Colon (tissue), 2 donors: ENCODE measurements around the gene DMTF1.
"Not testable (repeated sequence)": the region's sequence is repeated elsewhere in the genome, so short reads cannot be mapped to it uniquely, and the experiment has no call there.

Experiments used
- FAIRE-seq: peaks from 2 replicates; lab custom pipeline; 2012; peaks lifted over from hg19 to GRCh38; lab: Jason Lieb, UNC
- donor health status: control.
- donor health status: control.

The DMTF1 gene

GRCh38 chr7:87199700-87200450 is 47.6 kb downstream of the DMTF1 start:
- FAIRE-seq = no peak

GRCh38 chr7:87202208-87202607 is 50.0 kb downstream of the DMTF1 start:
- FAIRE-seq = no peak

GRCh38 chr7:87202705-87203104 is 50.5 kb downstream of the DMTF1 start:
- FAIRE-seq = no peak

GRCh38 chr7:87203929-87204328 is 51.7 kb downstream of the DMTF1 start:
- FAIRE-seq = not testable (repeated sequence)

- FAIRE-seq = no peak
Measured at GRCh38 chr7:87204933-87205332, 52.7 kb downstream of the DMTF1 start.

GRCh38 chr7:87205701-87206100 is 53.4 kb downstream of the DMTF1 start:
- FAIRE-seq = not testable (repeated sequence)

GRCh38 chr7:87206361-87206760 is 54.1 kb downstream of the DMTF1 start:
- no peak for FAIRE-seq

GRCh38 chr7:87209295-87209924 is 57.2 kb downstream of the DMTF1 start:
- no peak for FAIRE-seq

- no peak for FAIRE-seq
Measured at GRCh38 chr7:87210506-87210905, 58.3 kb downstream of the DMTF1 start.

- FAIRE-seq = no peak
Measured at GRCh38 chr7:87212498-87212897, 60.2 kb downstream of the DMTF1 start.

GRCh38 chr7:87213252-87213651 is 61.0 kb downstream of the DMTF1 start:
- no peak for FAIRE-seq

GRCh38 chr7:87213811-87214210 is 61.6 kb downstream of the DMTF1 start:
- FAIRE-seq = no peak

GRCh38 chr7:87215046-87215445 is 62.8 kb downstream of the DMTF1 start:
- no peak for FAIRE-seq

- no peak for FAIRE-seq
Measured at GRCh38 chr7:87216701-87217508, 64.7 kb downstream of the DMTF1 start.

- no peak for FAIRE-seq
Measured at GRCh38 chr7:87217983-87218653, 65.9 kb downstream of the DMTF1 start.

- no peak for FAIRE-seq
Measured at GRCh38 chr7:87218796-87219544, 66.7 kb downstream of the DMTF1 start.

GRCh38 chr7:87219545-87220025 is 67.3 kb downstream of the DMTF1 start, which contains the start of gene TMEM243:
TSS of gene TMEM243 (minus strand) at chr7:87219732. CDS start at chr7:87219503, 229 bp downstream.
- FAIRE-seq = no peak

- no peak for FAIRE-seq
Measured at GRCh38 chr7:87220026-87220733, 67.9 kb downstream of the DMTF1 start.

GRCh38 chr7:87220734-87221215 is 68.5 kb downstream of the DMTF1 start:
- no peak for FAIRE-seq

GRCh38 chr7:87223666-87224065 is 71.4 kb downstream of the DMTF1 start:
- FAIRE-seq = no peak

- no peak for FAIRE-seq
Measured at GRCh38 chr7:87225696-87226095, 73.4 kb downstream of the DMTF1 start.
